HL-60 (cell line): ENCODE results near the gene UBE2R2.

Source experiments
- DNase-seq, 2 experiments: peaks; one replicate each; pipeline ENCODE4 v3.0.0-alpha.2; 2010 to 2020; ENCODE audit warnings: low read depth in 1 of 2, low spot score in 1 of 2
- H3K27ac ChIP-seq: fragments of 250-450 bp; sonication (Bioruptor Pico); replicated peaks from 2 replicates; pipeline ENCODE4 v1.5.1; 2020; ENCODE audit warnings: mild to moderate bottlenecking, moderate library complexity
- H3K27me3 ChIP-seq: fragments of 250-450 bp; sonication (Bioruptor Pico); 2 replicates; pipeline ENCODE4 v1.5.1; 2021; ENCODE audit warnings: mild to moderate bottlenecking, moderate library complexity; ENCODE audit not compliant: insufficient read depth, poor library complexity, severe bottlenecking
- H3K4me3 ChIP-seq: replicated peaks from 2 replicates; pipeline ENCODE4 v1.5.1; 2011; ENCODE audit warnings: mild to moderate bottlenecking, control low read depth, low read length; ENCODE audit not compliant: insufficient read depth
- CTCF ChIP-seq: IDR thresholded peaks from one replicate; pipeline ENCODE4 v1.5.1; 2011; ENCODE audit warnings: low read length, control low read depth, inconsistent platforms; ENCODE audit not compliant: insufficient read depth
- GABPA ChIP-seq: IDR thresholded peaks from 2 replicates; pipeline ENCODE4 v1.6.1; 2012; ENCODE audit warnings: low read depth
- POLR2AphosphoS5 ChIP-seq: IDR thresholded peaks from 2 replicates; pipeline ENCODE4 v1.6.1; 2012; ENCODE audit warnings: low read depth
- REST ChIP-seq: IDR thresholded peaks from 2 replicates; pipeline ENCODE4 v1.6.1; 2012; ENCODE audit warnings: low read depth; ENCODE audit not compliant: insufficient replicate concordance
- SPI1 ChIP-seq: IDR thresholded peaks from 2 replicates; pipeline ENCODE4 v1.6.1; 2012; ENCODE audit warnings: low read depth, mild to moderate bottlenecking, borderline replicate concordance

UBE2R2 gene

GRCh38 chr9:33817327-33818166, 587 bp downstream of the UBE2R2 start:
- TF ChIP-seq POLR2AphosphoS5, result no peak
- no peak for TF ChIP-seq CTCF
- TF ChIP-seq GABPA, result no peak
- no peak for TF ChIP-seq REST
- TF ChIP-seq SPI1, result no peak
- Histone ChIP-seq H3K27ac (peak overlapping the region; percentile 98), H3K4me3 (peak overlapping the region; percentile 87), H3K27me3 (no peaks in the 10 kb centered on the region)
- peak; percentile 57 to 58 for DNase-seq

- no peak for DNase-seq
- TF ChIP-seq GABPA (no peak), CTCF (no peak), REST (no peak), SPI1 (no peak), POLR2AphosphoS5 (no peak)
- H3K27me3 ChIP-seq, result no peaks in the 10 kb centered on the region
- peak overlapping the region; percentile 87 for H3K4me3 ChIP-seq
- peak overlapping the region; percentile 98 for H3K27ac ChIP-seq
Measured at GRCh38 chr9:33818167-33818846, 1.3 kb downstream of the UBE2R2 start.

GRCh38 chr9:33818847-33819500, 2.0 kb downstream of the UBE2R2 start:
- Histone ChIP-seq H3K27me3 (no peaks in the 10 kb centered on the region), H3K27ac (peak overlapping the region; percentile 53), H3K4me3 (peak overlapping the region; percentile 87)
- no peak for DNase-seq
- TF ChIP-seq REST (no peak), GABPA (no peak), CTCF (no peak), SPI1 (no peak), POLR2AphosphoS5 (no peak)
